GM19467 (cell line): ENCODE data around the gene CBR4.
A peak's percentile ranks its signal among the peaks of the same experiment; 100 is the strongest.
"Not testable (repeated sequence)": the region's sequence is repeated elsewhere in the genome, so short reads cannot be mapped to it uniquely, and the experiment has no call there.

Source experiments
- ATAC-seq: cut with Tn5 transposase; IDR thresholded peaks from one replicate; pipeline ENCODE4 v1.9.1; 2021; ENCODE audit warnings: mild to moderate bottlenecking, moderate library complexity; ENCODE audit not compliant: unreplicated experiment

The CBR4 gene

GRCh38 chr4:169035871-169036620, 26.0 kb upstream of the CBR4 start:
- ATAC-seq, result not testable (repeated sequence)

GRCh38 chr4:169033660-169034059, 23.6 kb upstream of the CBR4 start:
- no peak for ATAC-seq

- ATAC-seq, result no peak
Observed at GRCh38 chr4:169032883-169033645, 23.0 kb upstream of the CBR4 start.

GRCh38 chr4:169032194-169032593, 22.1 kb upstream of the CBR4 start:
- no peak for ATAC-seq

- no peak for ATAC-seq
Observed at GRCh38 chr4:169031392-169031791, 21.3 kb upstream of the CBR4 start.

- ATAC-seq, result no peak
Observed at GRCh38 chr4:169030562-169030982, 20.5 kb upstream of the CBR4 start.

GRCh38 chr4:169029947-169030346, 19.9 kb upstream of the CBR4 start:
- no peak for ATAC-seq

- ATAC-seq, result no peak
Observed at GRCh38 chr4:169027663-169028062, 17.6 kb upstream of the CBR4 start.

- no peak for ATAC-seq
Observed at GRCh38 chr4:169025184-169025583, 15.1 kb upstream of the CBR4 start.

- ATAC-seq, result peak; percentile 79
Observed at GRCh38 chr4:169024762-169025161, 14.7 kb upstream of the CBR4 start.

- ATAC-seq, result no peak
Observed at GRCh38 chr4:169018406-169018805, 8.4 kb upstream of the CBR4 start.

GRCh38 chr4:169017971-169018370, 7.9 kb upstream of the CBR4 start:
- no peak for ATAC-seq

GRCh38 chr4:169015186-169015623, 5.2 kb upstream of the CBR4 start:
- ATAC-seq, result no peak

- no peak for ATAC-seq
Observed at GRCh38 chr4:169014586-169014985, 4.5 kb upstream of the CBR4 start.

GRCh38 chr4:169013396-169013795, 3.3 kb upstream of the CBR4 start:
- no peak for ATAC-seq

GRCh38 chr4:169012049-169012448, 2.0 kb upstream of the CBR4 start:
- no peak for ATAC-seq

GRCh38 chr4:169009286-169010124, 550 bp downstream of the CBR4 start:
- ATAC-seq, result peak; percentile 23

GRCh38 chr4:169005453-169006099, 4.5 kb downstream of the CBR4 start:
- ATAC-seq, result no peak

- no peak for ATAC-seq
Observed at GRCh38 chr4:169000315-169000714, 9.7 kb downstream of the CBR4 start.

GRCh38 chr4:168999809-169000208, 10.2 kb downstream of the CBR4 start:
- no peak for ATAC-seq

- no peak for ATAC-seq
Observed at GRCh38 chr4:168998596-168998995, 11.5 kb downstream of the CBR4 start.
